IPS-NIHi11 (cell line): ENCODE measurements around the gene YAE1.

Experiments used
- DNase-seq: peaks from one replicate; pipeline ENCODE4 v3.0.0; 2012; ENCODE audit warnings: mixed read lengths, low spot score

Gene YAE1

DNA sequence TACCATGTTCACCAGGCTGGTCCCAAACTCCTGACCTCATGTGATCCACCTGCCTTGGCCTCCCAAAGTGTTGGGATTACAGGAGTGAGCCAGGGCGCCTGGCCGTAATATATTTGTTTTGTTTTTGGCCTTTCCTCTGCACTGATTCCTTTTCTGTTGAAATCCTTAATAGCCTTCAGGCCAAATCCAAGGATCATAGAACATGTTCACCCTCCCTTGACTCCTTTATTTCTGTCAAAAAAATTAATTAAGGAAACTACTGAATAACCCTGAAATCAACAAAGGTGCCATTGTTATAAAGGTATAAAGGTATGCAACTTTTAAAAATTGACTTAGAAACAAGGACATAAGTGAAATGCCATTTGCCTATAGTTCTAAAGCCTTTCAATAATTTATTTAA lies 41.7 kb downstream of the YAE1 start:
- DNase-seq = no peak

DNA sequence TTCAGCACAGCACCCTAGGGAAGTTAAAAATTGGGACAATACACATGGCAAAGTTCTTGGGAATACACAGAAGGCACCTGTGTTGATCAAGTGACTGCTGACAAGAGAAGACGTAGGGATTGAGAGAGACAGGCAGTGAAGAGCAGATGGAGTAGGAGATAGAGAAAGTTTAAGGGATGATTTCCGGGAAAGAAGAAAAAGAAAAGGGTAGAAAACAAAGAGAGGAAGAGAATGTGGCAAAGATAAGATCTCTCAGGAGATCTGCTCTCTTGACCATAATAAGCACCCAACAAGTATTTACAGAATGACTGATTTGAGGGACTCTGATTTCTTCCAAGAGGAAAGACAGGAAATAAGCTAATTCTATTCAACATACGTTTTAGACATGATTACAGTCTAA lies 42.1 kb downstream of the YAE1 start:
- no peak for DNase-seq

- DNase-seq = peak; percentile 73
These were observed 43.1 kb downstream of the YAE1 start for GRCh38 chr7:39609113-39609934.

GRCh38 chr7:39609935-39610263 lies 43.7 kb downstream of the YAE1 start:
- no peak for DNase-seq

DNA sequence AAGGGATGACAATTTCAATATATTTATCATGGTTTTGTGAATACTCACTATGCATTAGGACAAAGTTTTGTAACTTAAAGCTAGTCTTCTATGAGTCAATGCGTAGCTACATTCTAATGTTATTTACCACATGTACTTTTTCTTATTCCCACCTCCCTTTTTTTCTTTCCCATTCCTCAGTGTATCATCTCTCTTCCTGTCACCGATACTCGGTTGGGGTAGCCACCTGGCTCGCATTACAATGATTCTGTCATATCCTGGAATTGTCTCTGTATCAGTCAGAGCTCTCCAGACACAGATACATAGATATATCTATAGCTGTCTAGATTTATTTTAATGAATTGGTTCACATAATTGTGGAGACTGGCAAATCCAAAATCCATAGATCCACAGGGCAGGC lies 47.4 kb downstream of the YAE1 start:
- no peak for DNase-seq

DNA sequence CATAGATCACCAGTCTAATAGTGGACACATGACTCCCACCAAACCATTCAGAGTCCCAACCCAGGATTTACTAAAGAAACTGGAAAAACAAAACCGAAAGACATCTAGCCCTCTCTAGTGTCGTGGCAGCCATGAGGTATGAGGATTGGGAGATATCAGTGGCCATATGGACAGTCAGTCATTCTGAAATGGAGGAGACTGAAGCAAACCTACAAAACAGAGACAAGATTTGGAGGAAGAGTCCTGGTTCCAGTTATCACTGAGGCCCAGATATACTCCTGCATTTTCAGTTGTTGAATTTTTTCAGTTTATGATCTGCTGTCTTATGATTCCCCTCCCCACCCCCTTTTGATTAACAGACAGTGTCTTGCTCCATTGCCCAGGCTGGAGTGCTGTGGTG lies 48.1 kb downstream of the YAE1 start:
- no peak for DNase-seq

- DNase-seq = no peak
These were observed 49.3 kb downstream of the YAE1 start for GRCh38 chr7:39615350-39615975.

GRCh38 chr7:39616138-39616537 lies 49.9 kb downstream of the YAE1 start:
- no peak for DNase-seq

- DNase-seq = no peak
These were observed 50.8 kb downstream of the YAE1 start for GRCh38 chr7:39617005-39617404.

DNA sequence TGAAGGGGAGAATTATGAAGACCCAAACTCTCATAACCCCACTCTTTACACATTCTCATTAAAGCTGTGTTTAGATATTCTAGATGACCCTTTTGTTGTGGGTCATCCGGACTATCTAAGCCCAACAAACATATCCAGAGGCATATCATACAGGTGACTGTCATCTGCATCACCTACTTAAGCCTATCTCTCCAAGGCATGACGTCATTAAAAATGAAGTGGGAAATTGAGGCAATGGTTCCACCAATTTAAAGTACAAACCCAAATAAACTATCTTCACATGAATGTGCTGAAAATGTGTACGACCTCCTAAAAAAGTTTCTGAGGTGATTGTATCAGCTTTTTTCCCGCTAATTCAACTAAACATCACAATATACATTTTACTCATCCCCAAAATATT lies 52.7 kb downstream of the YAE1 start:
- no peak for DNase-seq

DNA sequence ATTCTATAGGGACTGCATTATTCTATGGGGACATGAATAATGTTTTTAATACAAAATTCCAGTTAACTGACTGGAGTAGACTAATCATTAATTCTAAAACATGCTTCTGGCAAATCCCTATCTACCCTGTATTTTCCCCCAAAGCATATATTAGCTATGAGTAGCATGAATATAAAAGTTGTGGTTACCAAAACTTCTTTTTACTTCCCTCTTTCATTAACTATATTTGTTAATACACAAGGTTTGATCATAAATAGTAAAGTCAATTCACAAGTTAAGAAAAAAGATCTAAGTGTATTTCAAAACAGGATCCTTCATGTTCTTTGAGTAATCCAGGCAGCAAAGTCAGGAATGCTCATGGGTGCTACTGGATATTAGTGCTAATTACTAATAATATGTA lies 54.3 kb downstream of the YAE1 start:
- DNase-seq = no peak

- DNase-seq = no peak
These were observed 55.1 kb downstream of the YAE1 start for GRCh38 chr7:39621261-39621660.

- DNase-seq = no peak
These were observed 55.7 kb downstream of the YAE1 start for GRCh38 chr7:39621784-39622411.
